Thyroid gland (tissue), 4 donors: ENCODE data around the gene CEBPB. TPM values are rescaled to one million over a fixed set of nuclear protein-coding genes. Genes with fewer than 3 reads are reported as not detected.
"Not testable (repeated sequence)": the region's sequence is repeated elsewhere in the genome, so short reads cannot be mapped to it uniquely, and the experiment has no call there.

Experiments used
- DNase-seq, 2 donors: peaks; one replicate each; pipeline ENCODE4 v3.0.0-alpha.2; 2019
- H3K27ac ChIP-seq, 3 donors: fragments of 200-600 bp; sonication (generic); 1 replicate in 2 of 3; 2 replicates in 1 of 3; pipeline ENCODE4 v1.5.1; 2016 to 2019; ENCODE audit warnings: mild to moderate bottlenecking in 1 of 3, moderate library complexity in 1 of 3
- H3K27me3 ChIP-seq: fragments of 200-600 bp; sonication (generic); one replicate; pipeline ENCODE4 v1.5.1; 2019
- H3K36me3 ChIP-seq, 2 donors: fragments of 200-600 bp; sonication (generic); one replicate each; pipeline ENCODE4 v1.5.1; 2016 to 2019
- H3K4me1 ChIP-seq, 2 donors: fragments of 200-600 bp; sonication (generic); one replicate each; pipeline ENCODE4 v1.5.1; 2017 to 2019
- H3K4me3 ChIP-seq, 3 donors: fragments of 200-600 bp; sonication (generic); replicated peaks in 1 of 3; 1 replicate in 2 of 3; 2 replicates in 1 of 3; pipeline ENCODE4 v1.5.1; 2016; ENCODE audit warnings: mild to moderate bottlenecking in 1 of 3
- H3K9me3 ChIP-seq: fragments of 200-600 bp; sonication (generic); one replicate; pipeline ENCODE4 v1.5.1; 2017
- CTCF ChIP-seq, 6 experiments: fragments of 200-600 bp in 3 of 6; fragments of 450-650 bp in 3 of 6; sonication (generic) in 3 of 6; IDR thresholded peaks; one replicate each; pipeline ENCODE4 v1.5.1; 2016 to 2019; ENCODE audit warnings: antibody characterized with exemption in 6 of 6, mild to moderate bottlenecking in 2 of 6, inconsistent platforms in 1 of 6, moderate library complexity in 1 of 6
- POLR2A ChIP-seq, 2 donors: fragments of 450-650 bp; IDR thresholded peaks; one replicate each; pipeline ENCODE4 v1.6.1; 2017; ENCODE audit warnings: antibody characterized with exemption in 2 of 2, mild to moderate bottlenecking in 2 of 2, moderate library complexity in 1 of 2
- WGBS, 2 donors: methylation state at CpG; one replicate each; pipeline ENCODE4 v1.1.5; 2017; 5-methylcytosine and 5-hydroxymethylcytosine counted together
- intact Hi-C: fragments of 100-400 bp; cut with DNase I; formaldehyde crosslinking; loops from one replicate; pipeline ENCODE4 v1.15.1; 2023
- total RNA-seq, 4 donors: library from RNA; depleted of rRNA; stranded (reverse); fragments of >200 nt; gene quantifications; one replicate each; pipeline ENCODE4 v1.2.3, GENCODE V29; 2016

Gene CEBPB
- total RNA-seq, 4 donors from 2014 or later = 61.7 to 132 (median 104) TPM

- TF ChIP-seq CTCF (IDR thresholded peaks at IDR 0.05) (peak in 2 of 6 experiments; percentile 9 to 15), POLR2A (IDR thresholded peaks at IDR 0.05) (peak; percentile 93 to 96)
- peak within 1 kb of the TSS; percentile 81 to 92 (median 89) for H3K27ac ChIP-seq
- 15 to 27% methylated on average over 7 to 19 of the region's 99 CpGs for WGBS, 2 donors
- peak within 1 kb of the TSS; percentile 77 to 84 (median 80) for H3K4me3 ChIP-seq
- no peaks in the 10 kb centered on the region for H3K36me3 ChIP-seq
- H3K27me3 ChIP-seq = no peaks in the 10 kb centered on the region
- H3K9me3 ChIP-seq = no peaks in the 10 kb centered on the region
- peak; percentile 91 to 92 for DNase-seq
- intact Hi-C loops = loop anchor here (10.0 kb wide), 1 partner anchor 169 kb away; the partner anchor contains the start of gene SNAI1
- H3K4me1 ChIP-seq = peaks cover 42 to 45% of the 10 kb centered on the region in 2 donors
Measured at GRCh38 chr20:50153500-50154377, 36.9 kb upstream of the CEBPB start, which contains the start of gene PEDS1. PEDS1 (minus strand) TSS chr20:50153723; CDS start chr20:50153637, 86 bp downstream.

- DNase-seq, H3K36me3 ChIP-seq, H3K9me3 ChIP-seq, H3K27me3 ChIP-seq, intact Hi-C loops, H3K4me3 ChIP-seq, H3K27ac ChIP-seq: not testable (repeated sequence)
- peaks cover 9 to 11% of the 10 kb centered on the region in 2 donors for H3K4me1 ChIP-seq
- WGBS, 2 donors = 85 to 87% methylated on average over 7 of the region's 7 CpGs
Measured at GRCh38 chr20:50161494-50161893, 29.1 kb upstream of the CEBPB start.

GRCh38 chr20:50163570-50164317 is 26.9 kb upstream of the CEBPB start:
- Histone ChIP-seq H3K27me3 (no peaks in the 10 kb centered on the region), H3K4me1 (peaks cover 15 to 21% of the 10 kb centered on the region in 2 donors), H3K4me3 (no peak overlapping the region), H3K27ac (peak overlapping the region in 1 of 3 donors; percentile 28), H3K9me3 (no peaks in the 10 kb centered on the region), H3K36me3 (no peaks in the 10 kb centered on the region)
- intact Hi-C loops = no loop called here
- TF ChIP-seq POLR2A (IDR thresholded peaks at IDR 0.05) (no peak), CTCF (IDR thresholded peaks at IDR 0.05) (no peak)
- DNase-seq = no peak
- 70 to 82% methylated on average over 8 to 9 of the region's 9 CpGs for WGBS, 2 donors

GRCh38 chr20:50165684-50166554 is 24.7 kb upstream of the CEBPB start:
- no peaks in the 10 kb centered on the region for H3K36me3 ChIP-seq
- no peaks in the 10 kb centered on the region for H3K9me3 ChIP-seq
- intact Hi-C loops = loop anchor here (5.0 kb wide), 1 partner anchor 44 kb away; no protein-coding TSS in a partner anchor
- H3K4me3 ChIP-seq = peak overlapping the region in 2 of 3 donors; percentile 11 to 12
- H3K4me1 ChIP-seq = peaks cover 15 to 23% of the 10 kb centered on the region in 2 donors
- peak in 1 of 2 donors; percentile 75 for TF ChIP-seq POLR2A (IDR thresholded peaks at IDR 0.05)
- no peak for TF ChIP-seq CTCF (IDR thresholded peaks at IDR 0.05)
- 11 to 14% methylated on average over 19 to 20 of the region's 20 CpGs for WGBS, 2 donors
- DNase-seq = peak; percentile 99
- peak overlapping the region; percentile 88 to 96 (median 93) for H3K27ac ChIP-seq
- H3K27me3 ChIP-seq = no peaks in the 10 kb centered on the region
